Cardiac fibroblast (primary cell): Measurements from ENCODE around the gene NLGN4X.

Experiments
- DNase-seq, 2 donors: peaks; one replicate each; pipeline versions ENCODE4 v3.0.0 to v3.0.0-alpha.2; 2010; ENCODE audit warnings: low read depth in 2 of 2
- H3K4me3 ChIP-seq, 2 donors: replicated peaks in 1 of 2; 1 replicate in 1 of 2; 2 replicates in 1 of 2; pipeline ENCODE4 v1.5.1; 2011; ENCODE audit warnings: low read depth in 2 of 2, low read length in 2 of 2, mild to moderate bottlenecking in 2 of 2, moderate library complexity in 1 of 2
- CTCF ChIP-seq: IDR thresholded peaks from one replicate; pipeline ENCODE4 v1.5.1; 2011; ENCODE audit warnings: low read depth, mild to moderate bottlenecking, low read length, inconsistent platforms

Gene NLGN4X

GRCh38 chrX:5965406-5965805, 263.3 kb downstream of the NLGN4X start:
- no peak overlapping the region for H3K4me3 ChIP-seq
- TF ChIP-seq CTCF = no peak
- no peak for DNase-seq

- no peak overlapping the region for H3K4me3 ChIP-seq
- TF ChIP-seq CTCF = no peak
- no peak for DNase-seq
Measured at GRCh38 chrX:5959286-5959685, 269.4 kb downstream of the NLGN4X start.

- DNase-seq = no peak
Measured at GRCh38 chrX:5958523-5958922, 270.1 kb downstream of the NLGN4X start.

GRCh38 chrX:5957506-5957905, 271.2 kb downstream of the NLGN4X start:
- DNase-seq = peak in 1 of 2 donors; percentile 49
- no peak overlapping the region for H3K4me3 ChIP-seq
- no peak for TF ChIP-seq CTCF

More at GRCh38 chrX:5958523-5958922, 270.1 kb downstream of the NLGN4X start:
- no peak for TF ChIP-seq CTCF
- H3K4me3 ChIP-seq = no peak overlapping the region

GRCh38 chrX:5936438-5936837, 292.2 kb downstream of the NLGN4X start:
- TF ChIP-seq CTCF = no peak
- peak; percentile 0 to 71 for DNase-seq
- H3K4me3 ChIP-seq = no peak overlapping the region

GRCh38 chrX:5928224-5928623, 300.4 kb downstream of the NLGN4X start:
- H3K4me3 ChIP-seq = no peak overlapping the region
- TF ChIP-seq CTCF = no peak
- no peak for DNase-seq

- DNase-seq = no peak
- TF ChIP-seq CTCF = no peak
- no peak overlapping the region for H3K4me3 ChIP-seq
Measured at GRCh38 chrX:5916945-5917344, 311.7 kb downstream of the NLGN4X start.
